ENCODE data around the gene HSPA6.
"Not testable (repeated sequence)": the region's sequence is repeated elsewhere in the genome, so short reads cannot be mapped to it uniquely, and the experiment has no call there.

Gene HSPA6

DNA sequence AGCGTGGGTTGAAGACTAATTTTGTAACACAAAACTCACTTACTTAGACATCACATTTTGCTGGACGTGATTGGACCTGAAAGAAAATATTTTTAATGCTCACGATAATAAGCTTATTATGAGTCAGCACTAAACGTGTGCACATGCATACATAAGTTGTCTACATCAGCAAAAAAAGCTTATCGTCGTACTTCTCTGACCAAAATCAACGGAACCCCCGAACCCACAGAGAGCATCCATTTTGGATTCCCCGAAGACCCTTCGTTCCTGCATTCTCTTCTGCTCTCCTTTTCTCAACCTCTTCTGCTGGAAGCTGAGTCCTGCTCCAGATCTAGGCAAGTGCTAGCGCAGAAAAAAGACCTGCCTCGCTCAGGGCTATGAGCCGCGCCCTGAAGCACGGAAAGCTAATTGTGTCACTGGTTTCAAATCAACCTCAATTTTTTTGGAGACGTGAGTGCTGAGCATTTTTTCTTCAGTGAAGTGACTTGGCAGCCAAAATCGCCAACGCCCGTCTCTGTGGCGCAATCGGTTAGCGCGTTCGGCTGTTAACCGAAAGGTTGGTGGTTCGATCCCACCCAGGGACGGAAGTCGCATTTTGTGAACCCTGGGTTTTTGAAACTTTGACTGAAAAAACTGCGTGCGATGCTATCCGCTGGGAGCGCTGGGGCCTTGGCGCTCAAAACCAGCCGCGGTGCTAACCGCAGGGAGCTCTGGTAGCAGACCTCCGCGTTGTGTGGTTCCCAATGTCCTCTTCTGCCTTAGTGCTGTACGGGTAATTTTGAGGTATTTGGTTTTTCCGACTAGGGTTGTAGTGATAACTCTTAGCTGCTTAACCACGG is 15.6 kb downstream of the HSPA6 start:
- Histone ChIP-seq H3K4me3 (ENCODE audit: insufficient read length, low read depth) (peak overlapping the region; percentile 75), H3K9ac (ENCODE audit: insufficient read length, low read depth) (peak overlapping the region; percentile 84)
- H3K36me3 ChIP-seq (ENCODE audit: insufficient read depth, insufficient read length, low read length); H3K4me1 ChIP-seq (ENCODE audit: insufficient read depth, insufficient read length); H3K27me3 ChIP-seq (ENCODE audit: insufficient read depth, insufficient read length); H3K9me3 ChIP-seq (ENCODE audit: insufficient read depth, low read length): not testable (repeated sequence)
- DNase-seq (ENCODE audit: low read depth, low spot score), result peak; percentile 94

DNA sequence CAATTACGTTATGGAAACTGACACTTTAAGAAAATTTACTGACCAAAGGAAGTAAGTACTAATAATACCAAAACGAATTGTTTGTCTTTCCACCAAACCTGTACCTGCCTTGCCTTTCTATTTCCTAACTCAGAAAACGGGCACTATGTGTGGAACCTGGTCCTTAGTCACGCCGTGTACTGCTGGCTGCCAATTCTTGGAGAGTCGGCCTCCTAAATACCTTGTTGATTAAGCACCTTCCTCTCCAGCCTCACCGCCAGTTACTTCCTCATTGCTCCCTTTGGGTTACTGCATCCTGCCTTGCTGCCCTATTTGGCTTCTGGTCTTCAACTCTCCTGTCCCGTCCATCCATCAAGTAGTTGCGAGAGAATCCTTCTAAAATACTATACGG is 16.2 kb downstream of the HSPA6 start:
- not testable (repeated sequence) for H3K36me3 ChIP-seq (ENCODE audit: insufficient read depth, insufficient read length, low read length); H3K4me1 ChIP-seq (ENCODE audit: insufficient read depth, insufficient read length); H3K9ac ChIP-seq (ENCODE audit: insufficient read length, low read depth); H3K4me3 ChIP-seq (ENCODE audit: insufficient read length, low read depth); DNase-seq (ENCODE audit: low read depth, low spot score); H3K9me3 ChIP-seq (ENCODE audit: insufficient read depth, low read length); H3K27me3 ChIP-seq (ENCODE audit: insufficient read depth, insufficient read length)

GRCh38 chr1:161542091-161542559 is 17.8 kb downstream of the HSPA6 start:
- H3K9me3 ChIP-seq (ENCODE audit: insufficient read depth, low read length); H3K27me3 ChIP-seq (ENCODE audit: insufficient read depth, insufficient read length); H3K4me3 ChIP-seq (ENCODE audit: insufficient read length, low read depth); DNase-seq (ENCODE audit: low read depth, low spot score); H3K9ac ChIP-seq (ENCODE audit: insufficient read length, low read depth); H3K36me3 ChIP-seq (ENCODE audit: insufficient read depth, insufficient read length, low read length); H3K4me1 ChIP-seq (ENCODE audit: insufficient read depth, insufficient read length): not testable (repeated sequence)

DNA sequence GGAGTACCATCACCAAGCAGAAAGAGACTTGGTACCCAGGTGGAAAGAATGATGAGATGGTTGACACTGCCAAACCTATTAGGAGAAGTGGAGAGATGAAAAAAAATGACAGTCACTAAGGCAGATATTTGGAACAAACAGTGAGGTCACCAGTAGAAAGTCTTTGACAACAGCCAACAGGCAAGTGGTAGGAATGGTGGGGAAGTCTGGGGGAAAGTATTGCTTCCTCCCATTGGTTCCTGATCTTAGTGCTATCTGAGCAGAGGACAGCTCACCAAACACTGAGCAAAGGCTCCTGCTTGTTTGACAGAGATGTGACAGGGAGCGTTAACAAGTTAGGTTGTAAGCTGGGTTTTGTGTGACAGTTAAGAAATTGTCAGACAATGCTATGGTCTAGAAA is 18.8 kb downstream of the HSPA6 start:
- not testable (repeated sequence) for H3K9me3 ChIP-seq (ENCODE audit: insufficient read depth, low read length); H3K27me3 ChIP-seq (ENCODE audit: insufficient read depth, insufficient read length); DNase-seq (ENCODE audit: low read depth, low spot score); H3K4me3 ChIP-seq (ENCODE audit: insufficient read length, low read depth); H3K4me1 ChIP-seq (ENCODE audit: insufficient read depth, insufficient read length); H3K36me3 ChIP-seq (ENCODE audit: insufficient read depth, insufficient read length, low read length); H3K9ac ChIP-seq (ENCODE audit: insufficient read length, low read depth)

DNA sequence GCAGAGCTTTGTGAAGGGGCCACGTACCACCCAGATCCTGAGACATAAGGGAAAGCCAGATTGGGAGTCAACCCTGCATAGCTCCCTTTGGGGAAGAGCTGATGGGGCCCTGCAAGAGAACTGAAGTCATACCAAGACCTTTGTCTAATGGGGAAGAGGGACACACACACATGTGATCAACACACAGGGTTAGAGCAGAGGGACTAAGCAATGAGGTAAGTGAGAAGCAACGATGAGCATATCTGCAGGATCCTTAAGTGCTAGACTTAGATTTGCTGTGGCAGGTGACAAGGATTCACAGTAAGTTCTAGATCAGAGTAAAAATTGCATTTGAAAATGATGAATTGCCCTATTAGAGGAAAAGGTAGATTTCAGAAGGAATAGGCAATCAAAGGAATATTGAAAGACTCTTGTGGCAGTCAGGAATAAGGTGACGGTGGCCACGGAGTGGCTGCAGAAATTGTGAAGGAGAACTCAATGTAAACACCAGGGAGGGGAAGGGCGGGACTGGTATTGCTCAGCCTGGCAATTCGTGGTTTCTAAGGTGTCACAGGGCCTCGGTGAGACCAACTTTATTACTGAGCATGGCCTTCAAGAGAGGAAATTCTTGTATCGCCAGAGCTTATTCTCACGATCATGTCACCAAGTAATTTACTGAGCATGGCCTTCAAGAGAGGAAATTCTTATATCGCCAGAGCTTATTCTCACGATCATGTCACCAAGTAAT is 20.8 kb downstream of the HSPA6 start:
- not testable (repeated sequence) for H3K27me3 ChIP-seq (ENCODE audit: insufficient read depth, insufficient read length)

DNA sequence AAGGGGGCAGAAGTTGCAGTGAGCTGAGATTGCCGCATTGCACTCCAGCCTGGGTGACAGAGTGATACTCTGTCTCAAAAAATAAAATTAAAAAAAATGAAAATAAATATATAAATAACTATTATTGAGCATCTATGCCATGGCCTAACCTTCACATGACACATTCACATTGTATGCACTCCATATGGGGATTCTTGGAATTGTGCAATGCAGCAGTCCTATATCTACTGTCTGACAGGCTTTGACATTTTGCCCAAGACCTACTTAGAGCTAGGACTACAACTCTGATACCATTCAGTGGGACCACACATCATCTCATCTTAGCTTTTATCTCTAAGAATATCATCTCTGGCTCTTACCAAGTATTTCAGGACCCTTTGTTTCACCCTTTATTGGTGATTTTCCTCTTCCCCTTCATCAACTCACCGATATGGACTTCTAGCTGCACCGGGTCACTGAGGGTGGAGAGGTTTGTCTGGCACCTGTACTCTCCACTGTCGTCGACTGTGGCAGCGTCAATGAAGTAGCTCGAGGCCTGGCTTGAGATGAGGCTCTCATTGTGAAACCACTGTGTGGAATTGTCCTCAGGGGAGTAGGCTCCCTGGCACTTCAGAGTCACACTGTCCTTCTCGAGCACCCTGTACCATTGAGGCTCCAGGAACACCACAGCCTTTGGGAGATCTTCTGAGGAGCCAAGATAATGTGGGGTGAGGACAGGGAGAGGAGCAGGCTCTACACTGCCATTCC is 23.8 kb downstream of the HSPA6 start:
- not testable (repeated sequence) for H3K4me3 ChIP-seq (ENCODE audit: insufficient read length, low read depth); H3K4me1 ChIP-seq (ENCODE audit: insufficient read depth, insufficient read length); H3K27me3 ChIP-seq (ENCODE audit: insufficient read depth, insufficient read length); H3K36me3 ChIP-seq (ENCODE audit: insufficient read depth, insufficient read length, low read length); H3K9me3 ChIP-seq (ENCODE audit: insufficient read depth, low read length); DNase-seq (ENCODE audit: low read depth, low spot score); H3K9ac ChIP-seq (ENCODE audit: insufficient read length, low read depth)

More for the DNA sequence above, 20.8 kb downstream of the HSPA6 start:
- H3K9ac ChIP-seq (ENCODE audit: insufficient read length, low read depth); H3K4me1 ChIP-seq (ENCODE audit: insufficient read depth, insufficient read length); H3K9me3 ChIP-seq (ENCODE audit: insufficient read depth, low read length); H3K4me3 ChIP-seq (ENCODE audit: insufficient read length, low read depth); H3K36me3 ChIP-seq (ENCODE audit: insufficient read depth, insufficient read length, low read length); DNase-seq (ENCODE audit: low read depth, low spot score): not testable (repeated sequence)

GRCh38 chr1:161548749-161549406 is 24.5 kb downstream of the HSPA6 start:
- not testable (repeated sequence) for H3K4me1 ChIP-seq (ENCODE audit: insufficient read depth, insufficient read length); DNase-seq (ENCODE audit: low read depth, low spot score); H3K9me3 ChIP-seq (ENCODE audit: insufficient read depth, low read length); H3K4me3 ChIP-seq (ENCODE audit: insufficient read length, low read depth); H3K27me3 ChIP-seq (ENCODE audit: insufficient read depth, insufficient read length); H3K9ac ChIP-seq (ENCODE audit: insufficient read length, low read depth); H3K36me3 ChIP-seq (ENCODE audit: insufficient read depth, insufficient read length, low read length)

GRCh38 chr1:161549652-161550051 is 25.3 kb downstream of the HSPA6 start, which contains the start of gene FCGR3A:
FCGR3A (minus strand) TSS chr1:161549818; CDS start chr1:161549736, 82 bp downstream.
- no peaks in the 10 kb centered on the region for H3K36me3 ChIP-seq (ENCODE audit: insufficient read depth, insufficient read length, low read length)
- no peaks in the 10 kb centered on the region for H3K9me3 ChIP-seq (ENCODE audit: insufficient read depth, low read length)
- TF ChIP-seq ZNF274 (IDR thresholded peaks at IDR 0.05; ENCODE audit: low read depth, low read length) (no peak), YY1 (IDR thresholded peaks at IDR 0.05; ENCODE audit: insufficient read depth, insufficient read length) (no peak), SUZ12 (IDR thresholded peaks at IDR 0.05; ENCODE audit: extremely low read depth, insufficient read depth, insufficient read length) (no peak)
- DNase-seq (ENCODE audit: low read depth, low spot score), result no peak
- H3K4me3 ChIP-seq (ENCODE audit: insufficient read length, low read depth), result no peak within 1 kb of the TSS
- H3K4me1 ChIP-seq (ENCODE audit: insufficient read depth, insufficient read length), result no peaks in the 10 kb centered on the region
- H3K9ac ChIP-seq (ENCODE audit: insufficient read length, low read depth), result no peak within 1 kb of the TSS
- H3K27me3 ChIP-seq (ENCODE audit: insufficient read depth, insufficient read length), result no peaks in the 10 kb centered on the region

DNA sequence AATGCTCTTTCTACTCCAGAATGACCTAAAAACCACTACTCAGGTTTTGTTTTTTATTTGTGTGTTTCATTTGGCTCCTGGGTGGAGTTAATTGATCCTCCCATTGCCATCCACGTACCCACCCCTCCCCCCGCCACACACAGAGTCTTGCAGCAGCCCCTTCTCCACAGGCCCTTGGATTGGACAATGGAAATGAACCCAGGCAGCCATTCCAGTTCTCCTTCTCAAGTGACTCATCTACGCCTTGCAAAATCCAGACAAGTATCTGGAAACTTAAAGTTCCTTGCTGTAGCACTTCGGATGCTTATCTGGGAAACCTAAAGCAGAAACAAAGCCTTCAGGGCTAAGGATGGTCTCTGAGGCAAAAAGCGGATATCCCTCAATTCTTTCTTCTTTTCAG is 26.6 kb downstream of the HSPA6 start:
- H3K9me3 ChIP-seq (ENCODE audit: insufficient read depth, low read length); H3K36me3 ChIP-seq (ENCODE audit: insufficient read depth, insufficient read length, low read length); H3K4me3 ChIP-seq (ENCODE audit: insufficient read length, low read depth); H3K9ac ChIP-seq (ENCODE audit: insufficient read length, low read depth); DNase-seq (ENCODE audit: low read depth, low spot score); H3K4me1 ChIP-seq (ENCODE audit: insufficient read depth, insufficient read length); H3K27me3 ChIP-seq (ENCODE audit: insufficient read depth, insufficient read length): not testable (repeated sequence)

GRCh38 chr1:161553631-161554030 is 29.3 kb downstream of the HSPA6 start:
- not testable (repeated sequence) for DNase-seq (ENCODE audit: low read depth, low spot score); H3K36me3 ChIP-seq (ENCODE audit: insufficient read depth, insufficient read length, low read length); H3K9me3 ChIP-seq (ENCODE audit: insufficient read depth, low read length); H3K4me3 ChIP-seq (ENCODE audit: insufficient read length, low read depth); H3K27me3 ChIP-seq (ENCODE audit: insufficient read depth, insufficient read length); H3K9ac ChIP-seq (ENCODE audit: insufficient read length, low read depth); H3K4me1 ChIP-seq (ENCODE audit: insufficient read depth, insufficient read length)

Measured in NT2/D1 (cell line).